GM21717 (cell line): Measurements from ENCODE around the gene SEC22A.
A peak's percentile ranks its signal among the peaks of the same experiment; 100 is the strongest.

Experiments
- ATAC-seq: cut with Tn5 transposase; IDR thresholded peaks from one replicate; pipeline ENCODE4 v1.9.1; 2021; ENCODE audit warnings: mild to moderate bottlenecking, moderate library complexity; ENCODE audit not compliant: unreplicated experiment

The SEC22A gene, protein sequence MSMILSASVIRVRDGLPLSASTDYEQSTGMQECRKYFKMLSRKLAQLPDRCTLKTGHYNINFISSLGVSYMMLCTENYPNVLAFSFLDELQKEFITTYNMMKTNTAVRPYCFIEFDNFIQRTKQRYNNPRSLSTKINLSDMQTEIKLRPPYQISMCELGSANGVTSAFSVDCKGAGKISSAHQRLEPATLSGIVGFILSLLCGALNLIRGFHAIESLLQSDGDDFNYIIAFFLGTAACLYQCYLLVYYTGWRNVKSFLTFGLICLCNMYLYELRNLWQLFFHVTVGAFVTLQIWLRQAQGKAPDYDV

GRCh38 chr3:123201557-123202427 lies at the start of gene SEC22A:
Gene SEC22A, plus strand, starts transcription at chr3:123201943. Its CDS starts 7,275 bp downstream, at chr3:123209218.
- ATAC-seq, result peak; percentile 96

- ATAC-seq, result no peak
These were observed 49.1 kb upstream of the SEC22A start for GRCh38 chr3:123152687-123153086.

- no peak for ATAC-seq
These were observed 48.4 kb upstream of the SEC22A start for GRCh38 chr3:123153125-123154019.

DNA sequence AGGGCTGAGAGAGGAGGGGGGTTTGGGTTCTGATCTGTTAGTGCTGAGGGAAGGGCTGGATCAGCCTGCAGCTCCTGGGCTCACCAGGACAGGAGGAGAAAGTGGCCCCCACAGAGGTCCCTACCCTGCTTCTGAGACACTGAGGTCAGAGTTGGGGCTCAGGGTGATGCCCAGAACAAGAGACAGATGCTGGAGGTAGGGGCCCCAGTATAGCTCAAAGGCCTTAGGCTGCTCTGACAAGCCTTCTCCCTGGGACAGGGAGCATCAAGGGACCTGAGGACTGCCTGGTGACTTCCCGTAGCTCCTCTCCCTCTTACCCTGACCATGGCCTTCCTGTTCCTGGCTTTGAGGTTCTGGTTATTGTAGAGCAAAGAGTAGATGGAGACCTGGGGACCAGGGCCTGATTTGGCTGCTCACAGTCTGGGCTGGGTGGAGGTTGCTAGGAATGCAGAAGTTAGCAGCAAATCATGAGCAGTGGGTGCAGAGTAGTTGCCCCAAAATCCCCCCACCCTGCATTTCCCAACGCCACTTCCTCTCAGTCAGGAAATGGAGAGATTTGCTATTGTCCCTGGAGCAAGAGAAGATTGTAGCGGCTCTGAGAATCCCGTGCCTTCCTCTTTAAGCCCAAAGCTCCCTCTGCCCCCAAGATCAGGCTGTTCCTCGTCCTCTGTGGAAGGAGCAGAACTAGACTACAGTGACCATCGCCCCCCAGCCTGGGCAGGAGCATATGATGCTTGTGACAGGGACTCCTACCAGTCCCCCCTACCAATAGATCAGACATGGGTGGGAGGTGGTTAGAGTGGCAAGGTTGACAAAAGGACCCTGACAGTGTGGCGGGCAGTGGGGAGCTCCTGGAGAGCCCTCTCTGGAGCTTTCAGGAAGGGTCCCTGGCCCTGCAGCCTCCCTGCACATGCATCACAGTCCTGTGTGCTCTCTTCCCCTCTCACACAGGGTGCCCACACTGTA lies 47.4 kb upstream of the SEC22A start:
- ATAC-seq, result no peak

- no peak for ATAC-seq
These were observed 46.2 kb upstream of the SEC22A start for GRCh38 chr3:123155471-123156011.

DNA sequence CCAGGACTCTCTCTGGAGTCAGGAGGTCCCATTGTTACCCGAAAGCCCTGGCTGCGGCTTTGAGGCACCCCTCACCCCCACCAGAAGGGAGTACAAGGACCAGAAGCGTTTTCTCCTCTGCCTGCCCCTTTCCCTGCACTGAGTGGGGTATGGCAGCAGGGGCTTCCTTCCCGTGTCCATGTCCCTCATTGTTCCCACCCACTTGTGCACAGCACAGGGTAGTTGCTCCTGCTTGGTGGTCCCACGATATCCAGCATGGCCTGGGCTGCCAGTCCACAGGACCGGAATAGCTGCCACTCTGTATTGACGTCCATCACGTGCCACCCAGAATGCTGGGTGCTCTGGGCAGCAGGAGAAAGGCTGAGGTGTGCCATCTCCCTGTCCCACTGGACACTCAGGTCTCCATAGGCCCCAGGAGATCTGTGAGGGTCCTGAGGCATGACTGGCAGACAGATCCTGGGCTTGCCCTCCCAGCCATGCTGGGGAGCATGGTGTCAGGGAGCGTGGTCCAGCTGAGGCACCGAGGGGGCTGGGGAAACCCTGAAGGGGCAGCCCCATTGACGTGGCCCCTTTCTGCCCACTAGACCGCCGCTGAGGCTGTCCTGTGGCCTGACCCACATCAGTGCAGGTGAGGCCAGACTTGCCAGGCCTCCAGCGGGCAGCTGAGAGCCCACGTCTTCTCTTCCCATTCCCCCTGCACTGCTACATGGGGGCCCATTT lies 45.3 kb upstream of the SEC22A start:
- ATAC-seq, result no peak

- ATAC-seq, result no peak
These were observed 44.5 kb upstream of the SEC22A start for GRCh38 chr3:123157209-123157597.

DNA sequence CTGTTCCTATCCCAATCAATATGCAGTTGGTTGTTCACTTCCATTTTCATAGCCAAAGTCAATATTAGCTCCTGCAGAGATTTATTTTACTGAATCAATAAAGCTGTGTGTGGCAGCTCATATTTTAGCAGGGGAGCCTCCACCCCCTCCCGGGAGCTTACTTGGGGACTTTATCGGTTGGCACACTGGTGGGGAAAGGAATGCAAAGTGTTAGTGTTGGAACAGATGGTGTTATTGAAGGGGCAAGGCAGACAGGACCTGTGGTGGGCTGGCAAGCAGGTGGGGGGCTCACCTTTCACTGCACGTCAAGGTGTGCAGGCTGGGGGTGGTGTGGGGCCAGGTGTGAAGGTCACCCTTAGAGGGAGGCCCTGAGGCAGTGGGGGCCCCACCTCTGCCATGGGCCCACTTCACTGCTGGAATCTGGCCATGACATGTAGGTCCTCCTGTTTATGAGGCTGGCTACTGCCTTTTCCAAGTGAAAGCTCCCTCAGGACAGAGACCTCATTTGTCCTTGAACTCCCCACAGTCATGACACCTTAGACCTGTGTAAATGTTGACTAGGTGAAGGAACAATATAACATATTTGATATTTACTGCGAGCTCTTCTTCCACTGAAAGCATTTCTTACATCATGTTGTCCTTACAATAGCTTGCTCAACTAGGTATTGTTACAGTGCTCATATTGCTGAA lies 44.0 kb upstream of the SEC22A start:
- ATAC-seq, result no peak

DNA sequence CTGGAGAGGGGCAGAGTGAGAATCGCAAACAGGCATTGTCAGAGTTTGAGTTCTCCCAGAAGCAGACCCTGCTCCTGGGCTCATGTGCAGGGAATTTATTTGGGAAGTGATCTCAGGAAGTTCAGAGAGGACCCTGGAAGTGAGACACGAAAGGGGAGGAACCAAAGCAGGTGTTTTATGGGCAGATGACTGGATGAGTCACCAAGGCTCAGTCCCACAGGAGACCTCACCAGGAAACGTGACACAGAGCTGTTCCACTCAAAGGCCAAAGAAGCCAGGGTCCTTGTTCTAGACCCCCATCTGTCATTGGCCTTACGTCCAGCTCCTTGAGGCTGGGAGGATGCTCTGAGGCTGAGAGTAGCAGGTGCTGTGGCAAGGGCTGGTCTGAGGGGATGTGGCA lies 43.4 kb upstream of the SEC22A start:
- no peak for ATAC-seq

DNA sequence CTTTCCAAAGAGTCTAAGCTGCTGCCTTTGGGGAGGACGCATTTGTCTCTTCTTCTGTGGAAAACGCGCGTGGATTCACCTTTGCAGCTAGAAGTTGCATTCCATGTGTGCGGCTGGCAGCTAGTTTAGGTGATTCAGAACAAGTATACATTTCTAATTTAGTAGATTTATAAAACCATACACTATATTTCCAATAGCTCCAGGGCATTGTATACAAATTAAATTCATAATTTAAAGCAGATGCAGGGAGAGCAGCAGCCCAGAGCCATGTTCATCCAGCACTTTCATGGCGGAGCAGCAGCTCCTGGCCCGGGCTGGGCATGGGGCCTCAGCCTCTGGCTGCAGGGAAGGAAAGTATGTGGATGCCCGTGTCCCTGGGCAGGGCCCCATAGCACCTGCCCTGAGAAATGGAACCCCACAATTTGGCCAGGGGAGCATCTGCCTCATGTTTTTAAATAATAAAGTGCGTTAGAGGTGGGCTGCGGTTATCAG lies 42.8 kb upstream of the SEC22A start:
- no peak for ATAC-seq

- no peak for ATAC-seq
These were observed 41.7 kb upstream of the SEC22A start for GRCh38 chr3:123159926-123160635.

GRCh38 chr3:123161167-123161566 lies 40.6 kb upstream of the SEC22A start:
- ATAC-seq, result no peak

DNA sequence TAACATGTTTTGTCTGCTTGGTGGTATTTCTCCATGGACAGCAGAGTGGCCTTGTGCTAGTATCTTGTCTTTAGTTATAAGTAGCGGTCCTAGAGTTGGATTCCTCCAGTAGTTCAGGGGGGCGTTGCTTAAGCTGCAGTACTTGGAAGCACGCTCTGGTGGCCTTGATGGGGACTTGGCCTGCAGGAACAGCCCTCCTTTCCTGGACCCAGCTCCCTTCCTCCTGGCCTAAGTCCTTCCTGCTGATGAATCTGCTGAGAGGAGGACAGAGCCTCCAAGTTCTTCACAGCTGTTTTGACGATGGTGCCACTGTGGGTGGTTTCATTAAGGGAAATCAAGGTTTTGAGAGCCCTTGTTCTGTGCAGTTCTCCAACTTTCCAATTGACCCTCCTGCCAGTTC lies 38.6 kb upstream of the SEC22A start:
- ATAC-seq, result no peak

- ATAC-seq, result no peak
These were observed 36.6 kb upstream of the SEC22A start for GRCh38 chr3:123165163-123165562.

DNA sequence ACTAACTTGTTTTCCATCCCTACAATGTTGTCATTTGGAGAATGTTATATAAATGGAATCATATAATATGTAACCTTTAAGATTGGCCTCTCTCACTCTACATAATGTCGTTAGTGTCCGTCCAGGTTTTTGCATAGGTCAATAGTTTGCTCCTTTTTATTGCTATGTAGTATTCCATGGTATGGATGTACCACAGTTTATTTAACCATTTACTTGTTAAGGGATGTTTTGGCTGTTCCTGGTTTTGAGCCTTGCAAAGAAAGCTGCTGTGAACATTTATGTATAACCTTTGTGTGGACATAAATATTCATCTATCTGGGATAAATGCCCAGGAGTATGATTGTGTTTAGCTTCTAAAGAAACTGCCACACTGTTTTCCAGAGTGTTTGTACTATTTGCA lies 34.1 kb upstream of the SEC22A start:
- ATAC-seq, result no peak

DNA sequence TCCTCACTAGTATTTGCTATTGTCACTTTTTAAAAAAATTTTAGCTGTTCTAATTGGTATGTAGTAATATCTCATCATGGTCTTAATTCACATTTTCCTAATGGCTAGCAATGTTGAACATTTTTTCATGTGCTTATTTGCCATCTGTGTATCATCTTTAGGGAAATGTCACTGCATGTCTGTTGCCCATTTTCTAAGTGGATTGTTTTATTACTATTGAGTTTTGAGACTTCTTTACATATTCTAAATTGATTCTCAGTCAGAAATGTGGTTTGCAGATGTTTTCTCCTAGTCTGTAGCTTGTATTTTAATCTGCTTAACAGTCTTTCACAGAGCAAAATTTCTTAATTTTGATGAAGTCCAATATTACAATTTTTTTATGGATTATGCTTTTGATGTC lies 33.6 kb upstream of the SEC22A start:
- ATAC-seq, result no peak

GRCh38 chr3:123168605-123169004 lies 33.1 kb upstream of the SEC22A start:
- ATAC-seq, result no peak

- no peak for ATAC-seq
These were observed 32.2 kb upstream of the SEC22A start for GRCh38 chr3:123169492-123169929.
